Thymus (tissue), 11 donors: ENCODE measurements around the gene CASTOR1. TPM values are rescaled to one million over a fixed set of nuclear protein-coding genes. Genes with fewer than 3 reads are reported as not detected.
A peak's percentile ranks its signal among the peaks of the same experiment; 100 is the strongest.

Source experiments
- DNase-seq, 9 donors: peaks; one replicate each; pipeline ENCODE4 v3.0.0-alpha.2; 2013; ENCODE audit warnings: low spot score in 9 of 9, low read depth in 6 of 9, missing footprints in 1 of 9
- H3K27ac ChIP-seq, 2 donors: one replicate each; pipeline ENCODE4 v1.5.1; 2013; ENCODE audit warnings: control low read depth in 1 of 2, low read depth in 1 of 2, low read length in 1 of 2, mild to moderate bottlenecking in 1 of 2, moderate library complexity in 1 of 2
- H3K27me3 ChIP-seq, 2 donors: one replicate each; pipeline ENCODE4 v1.5.1; 2013; ENCODE audit warnings: low read length in 1 of 2; ENCODE audit not compliant: control insufficient read depth in 2 of 2, insufficient read depth in 1 of 2
- H3K36me3 ChIP-seq, 2 donors: one replicate each; pipeline ENCODE4 v1.5.1; 2013; ENCODE audit warnings: low read length in 1 of 2, mild to moderate bottlenecking in 1 of 2, moderate library complexity in 1 of 2; ENCODE audit not compliant: control insufficient read depth in 2 of 2, insufficient read depth in 2 of 2
- H3K4me1 ChIP-seq, 2 donors: one replicate each; pipeline ENCODE4 v1.5.1; 2013; ENCODE audit warnings: low read length in 2 of 2; ENCODE audit not compliant: control insufficient read depth in 2 of 2, insufficient read depth in 2 of 2
- H3K4me3 ChIP-seq, 2 donors: one replicate each; pipeline ENCODE4 v1.5.1; 2013; ENCODE audit warnings: low read length in 2 of 2, control low read depth in 1 of 2, mild to moderate bottlenecking in 1 of 2
- H3K9me3 ChIP-seq, 2 donors: one replicate each; pipeline ENCODE4 v1.5.1; 2013; ENCODE audit warnings: low read length in 1 of 2, mild to moderate bottlenecking in 1 of 2; ENCODE audit not compliant: control insufficient read depth in 2 of 2, insufficient read depth in 1 of 2
- WGBS: extraction: QIAGEN DNeasy Blood & Tissue Kit; methylation state at CpG from one replicate; pipeline ENCODE4 v1.1.7; 2013; 5-methylcytosine and 5-hydroxymethylcytosine counted together
- polyA plus RNA-seq: library from polyadenylated mRNA; stranded (reverse); fragments of 200-250 nt; gene quantifications from one replicate; pipeline ENCODE4 v1.2.3, GENCODE V29; 2013
- total RNA-seq: library from RNA; stranded (reverse); fragments of 120-200 nt; gene quantifications from one replicate; pipeline ENCODE4 v1.2.4, GENCODE V29; 2013
- donor health status: healthy.

CASTOR1 gene
- total and polyA plus RNA-seq, 2 donors, result 12.8 to 19.6 TPM

- H3K36me3 ChIP-seq, result peaks cover 0 to 4% of the 10 kb centered on the region in 2 donors
- H3K27ac ChIP-seq, result no peak overlapping the region
- 67% methylated on average over 8 of the region's 8 CpGs for WGBS
- peaks cover 12 to 23% of the 10 kb centered on the region in 2 donors for H3K4me1 ChIP-seq
- DNase-seq, result no peak
- H3K4me3 ChIP-seq, result no peak overlapping the region
- no peaks in the 10 kb centered on the region for H3K9me3 ChIP-seq
- no peaks in the 10 kb centered on the region for H3K27me3 ChIP-seq
Measured at GRCh38 chr22:30275625-30276024, 13.7 kb downstream of the CASTOR1 start.

DNA sequence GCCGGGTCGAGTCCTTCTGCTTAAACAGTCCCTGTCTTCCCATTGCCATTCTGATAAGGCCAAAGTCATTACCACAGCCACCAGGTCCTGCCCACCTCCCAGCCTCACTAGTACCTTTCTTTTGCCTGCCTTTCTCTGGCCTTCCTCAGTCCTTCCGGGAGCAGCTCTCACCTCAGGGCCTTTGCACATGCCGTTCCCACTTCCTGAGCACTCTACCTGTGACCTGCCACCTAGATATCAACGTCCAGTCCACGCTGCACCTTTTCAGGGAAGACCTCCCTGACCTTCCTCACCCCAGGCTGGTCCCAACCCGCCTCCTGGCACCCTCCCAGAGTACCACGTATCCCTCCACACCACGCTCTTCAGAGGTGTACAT lies 14.9 kb downstream of the CASTOR1 start:
- 96% methylated on average over 9 of the region's 9 CpGs for WGBS

DNA sequence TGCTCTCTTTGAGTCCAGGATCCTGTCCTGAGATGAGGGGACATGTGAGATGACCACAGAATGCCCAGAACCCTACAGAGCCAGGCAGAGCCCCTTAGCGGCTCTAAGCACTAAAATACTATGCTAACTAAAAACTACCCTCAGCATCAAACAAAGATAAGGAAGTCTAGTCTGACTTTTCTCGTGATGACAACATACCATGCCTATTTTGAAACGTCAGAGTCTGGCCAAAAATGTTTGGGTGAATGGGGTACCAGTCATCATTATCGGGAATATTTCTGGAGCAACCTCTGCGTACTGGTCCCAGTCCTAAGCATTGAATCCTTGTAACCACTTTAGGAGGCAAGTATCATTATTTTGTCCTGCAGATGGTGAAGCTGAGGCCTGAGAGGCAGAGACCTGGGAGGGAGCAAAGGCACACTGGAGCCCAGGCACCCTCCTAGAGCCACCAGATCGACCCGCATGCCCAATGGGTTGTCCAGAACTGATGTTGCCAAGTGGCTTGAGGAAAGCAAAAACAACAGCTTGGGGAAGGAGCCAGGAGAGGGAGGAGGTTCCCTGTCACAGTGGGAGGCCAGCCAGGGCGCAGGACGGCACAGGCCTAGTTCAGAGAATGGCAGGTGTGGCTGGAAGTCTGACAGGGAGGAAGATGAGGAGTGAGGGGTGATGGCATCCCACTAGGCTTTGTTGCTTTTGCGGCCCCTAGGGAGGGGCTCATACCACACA lies 15.4 kb downstream of the CASTOR1 start:
- WGBS, result 81% methylated on average over 10 of the region's 10 CpGs
- peaks cover 12 to 23% of the 10 kb centered on the region in 2 donors for H3K4me1 ChIP-seq

More for the DNA sequence above, 14.9 kb downstream of the CASTOR1 start:
- Histone ChIP-seq H3K9me3 (no peaks in the 10 kb centered on the region), H3K4me3 (no peak overlapping the region), H3K27me3 (no peaks in the 10 kb centered on the region), H3K36me3 (peaks cover 0 to 4% of the 10 kb centered on the region in 2 donors), H3K27ac (no peak overlapping the region), H3K4me1 (peaks cover 12 to 23% of the 10 kb centered on the region in 2 donors)
- no peak for DNase-seq

GRCh38 chr22:30272781-30273601 lies 16.3 kb downstream of the CASTOR1 start:
- WGBS, result 94% methylated on average over 16 of the region's 16 CpGs

More for the DNA sequence above, 15.4 kb downstream of the CASTOR1 start:
- Histone ChIP-seq H3K4me3 (no peak overlapping the region), H3K27me3 (no peaks in the 10 kb centered on the region), H3K9me3 (no peaks in the 10 kb centered on the region), H3K27ac (no peak overlapping the region), H3K36me3 (peaks cover 0 to 4% of the 10 kb centered on the region in 2 donors)
- no peak for DNase-seq

GRCh38 chr22:30270832-30271231 lies 18.5 kb downstream of the CASTOR1 start:
- peak overlapping the region; percentile 17 to 21 for H3K27ac ChIP-seq
- H3K9me3 ChIP-seq, result peaks cover 0 to 3% of the 10 kb centered on the region in 2 donors
- peaks cover 0 to 4% of the 10 kb centered on the region in 2 donors for H3K36me3 ChIP-seq
- H3K4me3 ChIP-seq, result no peak overlapping the region
- H3K4me1 ChIP-seq, result peaks cover 23 to 37% of the 10 kb centered on the region in 2 donors
- DNase-seq, result no peak
- 83% methylated on average over 16 of the region's 16 CpGs for WGBS
- H3K27me3 ChIP-seq, result no peaks in the 10 kb centered on the region

More at GRCh38 chr22:30272781-30273601, 16.3 kb downstream of the CASTOR1 start:
- H3K4me3 ChIP-seq, result no peak overlapping the region
- DNase-seq, result no peak
- H3K4me1 ChIP-seq, result peaks cover 12 to 27% of the 10 kb centered on the region in 2 donors
- peaks cover 0 to 4% of the 10 kb centered on the region in 2 donors for H3K36me3 ChIP-seq
- H3K27me3 ChIP-seq, result no peaks in the 10 kb centered on the region
- no peaks in the 10 kb centered on the region for H3K9me3 ChIP-seq
- H3K27ac ChIP-seq, result no peak overlapping the region

- peaks cover 21 to 44% of the 10 kb centered on the region in 2 donors for H3K4me1 ChIP-seq
Measured at GRCh38 chr22:30268331-30268730, 21.0 kb downstream of the CASTOR1 start.

GRCh38 chr22:30267382-30268302 lies 21.7 kb downstream of the CASTOR1 start:
- DNase-seq, result peak in 2 of 9 donors; percentile 70 to 81
- H3K4me1 ChIP-seq, result peaks cover 21 to 51% of the 10 kb centered on the region in 2 donors
- peak overlapping the region; percentile 68 to 82 for H3K27ac ChIP-seq
- H3K27me3 ChIP-seq, result peaks cover 0 to 2% of the 10 kb centered on the region in 2 donors
- peak overlapping the region; percentile 58 to 60 for H3K4me3 ChIP-seq
- H3K9me3 ChIP-seq, result peaks cover 0 to 6% of the 10 kb centered on the region in 2 donors
- 22% methylated on average over 14 of the region's 14 CpGs for WGBS
- H3K36me3 ChIP-seq, result peaks cover 0 to 4% of the 10 kb centered on the region in 2 donors

More at GRCh38 chr22:30268331-30268730, 21.0 kb downstream of the CASTOR1 start:
- 91% methylated on average over 8 of the region's 8 CpGs for WGBS
- no peak overlapping the region for H3K4me3 ChIP-seq
- DNase-seq, result no peak
- peaks cover 0 to 4% of the 10 kb centered on the region in 2 donors for H3K36me3 ChIP-seq
- H3K27ac ChIP-seq, result peak overlapping the region in 1 of 2 donors; percentile 82
- H3K27me3 ChIP-seq, result peaks cover 0 to 2% of the 10 kb centered on the region in 2 donors
- H3K9me3 ChIP-seq, result peaks cover 0 to 6% of the 10 kb centered on the region in 2 donors
